ENCODE data around the gene LIME1.

Gene LIME1

DNA sequence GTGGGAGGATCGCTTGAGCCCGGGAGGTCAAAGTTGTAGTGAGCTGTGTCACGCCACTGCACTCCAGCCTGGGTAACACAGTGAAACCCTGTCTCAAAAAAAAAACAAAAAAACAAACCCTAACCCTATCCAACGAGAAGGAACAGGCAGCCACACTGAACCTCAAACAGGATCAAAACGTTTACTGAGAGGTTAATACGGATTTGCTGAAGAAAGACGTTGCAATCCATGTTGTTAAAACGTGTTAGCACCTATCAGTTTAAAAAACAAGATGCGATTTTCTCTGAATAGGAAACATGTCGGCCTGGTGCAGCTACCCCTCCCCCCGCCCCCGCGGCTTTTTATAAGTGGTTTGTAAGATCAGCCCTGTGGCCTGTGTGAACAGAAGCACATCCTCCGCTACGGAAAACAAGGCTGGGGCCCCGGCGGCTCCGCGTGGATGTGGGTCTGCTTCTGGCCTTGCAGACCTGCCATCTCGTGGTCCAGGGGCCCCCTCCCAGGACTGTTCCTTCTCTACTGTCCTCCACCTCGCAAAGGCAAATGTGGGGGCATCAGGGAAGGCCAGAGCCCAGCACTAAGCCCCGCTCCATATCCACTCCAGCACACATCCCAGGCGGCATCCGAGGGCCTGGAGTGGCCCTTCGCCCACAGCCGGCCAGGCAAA, 14.5 kb downstream of the LIME1 start:
- no peak for DNase-seq (ENCODE audit: low read depth)

DNA sequence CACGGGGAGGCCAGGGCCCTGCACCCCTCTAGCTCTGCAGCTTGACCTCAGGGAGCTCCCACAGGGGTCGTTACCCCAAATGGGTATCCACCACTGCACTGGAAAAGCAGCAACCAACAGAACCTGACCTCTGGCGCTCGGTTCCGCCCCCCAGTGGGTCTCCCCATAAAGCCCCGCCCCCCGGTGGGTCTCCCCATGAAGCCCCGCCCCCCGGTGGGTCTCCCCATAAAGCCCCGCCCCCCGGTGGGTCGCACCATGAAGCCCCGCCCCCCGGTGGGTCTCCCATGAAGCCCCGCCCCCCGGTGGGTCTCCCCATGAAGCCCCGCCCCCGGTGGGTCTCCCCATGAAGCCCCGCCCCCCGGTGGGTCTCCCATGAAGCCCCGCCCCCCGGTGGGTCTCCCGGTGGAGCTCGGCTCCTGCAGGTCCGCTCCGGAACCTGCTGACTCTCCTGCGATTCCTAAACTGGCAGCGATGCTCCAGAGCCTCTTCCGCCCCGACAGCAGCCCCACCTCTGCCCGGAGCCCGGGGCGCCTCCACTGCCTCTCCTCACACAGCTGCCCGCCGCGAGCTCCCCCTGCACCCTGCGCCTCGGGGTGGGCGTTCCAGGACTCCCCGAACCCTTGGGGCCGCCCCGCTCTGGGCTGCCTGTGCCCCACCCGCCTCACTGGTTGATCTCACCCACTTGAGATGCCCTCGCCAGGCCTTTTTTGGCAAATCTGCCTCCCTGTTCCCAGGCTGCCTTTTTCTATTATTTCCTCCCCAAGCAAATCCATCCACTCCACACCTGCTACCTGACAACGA, 15.2 kb downstream of the LIME1 start:
- no peak for DNase-seq (ENCODE audit: low read depth)

DNA sequence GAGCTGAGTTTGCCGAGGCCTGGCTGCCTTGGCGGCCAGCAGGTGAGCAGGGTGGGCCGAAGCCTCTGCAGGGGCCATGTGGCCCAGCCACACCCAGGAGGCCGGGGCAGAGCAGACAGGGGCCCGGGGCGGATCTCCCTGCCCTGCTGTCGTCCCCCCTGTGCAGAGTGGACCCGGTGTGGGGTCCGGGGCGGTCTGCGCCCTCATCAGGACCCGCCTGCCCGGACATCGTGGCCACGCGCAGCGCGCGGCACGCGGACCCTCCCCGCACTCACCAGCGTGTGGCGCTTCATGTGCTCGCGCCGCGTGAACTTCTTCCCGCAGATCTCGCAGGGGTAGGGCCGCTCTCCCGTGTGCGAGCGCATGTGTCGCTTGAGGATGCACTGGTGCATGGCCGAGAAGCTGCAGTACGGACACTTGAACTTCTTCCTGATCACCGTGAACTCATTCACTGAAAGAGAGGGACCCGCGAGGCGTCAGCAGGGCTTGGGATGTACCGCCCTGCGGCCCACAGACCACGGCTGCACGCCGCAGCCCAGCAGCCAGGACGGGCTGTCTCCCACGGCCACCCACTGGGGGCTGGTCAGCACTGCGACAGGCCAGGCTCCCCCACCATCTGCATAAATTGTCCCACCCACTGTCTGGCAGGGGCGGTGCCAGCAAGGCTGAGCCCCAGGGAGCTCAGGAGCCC, 16.1 kb downstream of the LIME1 start:
- DNase-seq (ENCODE audit: low read depth): no peak

DNA sequence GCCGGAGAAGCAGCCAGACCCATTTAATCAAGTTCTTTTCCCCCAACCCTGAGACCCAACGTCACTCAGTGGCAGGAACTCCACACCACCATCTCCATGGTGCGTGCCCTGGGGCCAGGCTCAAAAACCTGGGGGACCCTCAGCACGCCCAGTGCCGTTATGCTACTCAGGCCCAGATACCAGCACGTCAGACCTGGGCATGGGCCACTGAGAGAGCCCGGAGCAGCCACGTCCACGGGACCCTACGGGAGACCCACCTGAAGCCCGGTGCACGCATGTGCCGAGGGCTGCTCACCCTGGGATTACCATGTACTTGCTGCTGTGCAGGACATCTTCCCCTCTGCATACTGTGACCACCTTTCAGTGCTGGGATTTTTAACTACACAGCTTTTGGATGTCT, 16.9 kb downstream of the LIME1 start:
- DNase-seq (ENCODE audit: low read depth): no peak

DNA sequence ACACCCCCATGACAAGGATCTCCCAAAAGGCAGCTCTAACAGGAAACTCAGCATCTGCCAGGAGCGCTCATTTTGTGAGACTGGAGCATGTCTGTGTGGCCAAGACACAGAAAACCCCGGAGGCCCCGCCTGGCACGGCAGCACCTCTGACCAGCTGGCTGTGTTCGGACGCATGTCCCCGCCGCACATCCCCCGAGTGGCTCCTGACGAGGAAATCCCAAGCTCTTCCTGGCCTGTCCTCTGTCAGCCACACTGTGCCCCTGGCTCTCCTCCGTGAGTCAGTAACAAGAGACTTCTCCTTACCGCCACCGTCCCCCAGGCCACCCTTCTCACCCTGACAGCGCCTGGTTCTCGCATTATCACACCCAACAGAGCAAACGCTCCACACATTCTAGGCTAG, 17.5 kb downstream of the LIME1 start:
- no peak for DNase-seq (ENCODE audit: low read depth)

DNA sequence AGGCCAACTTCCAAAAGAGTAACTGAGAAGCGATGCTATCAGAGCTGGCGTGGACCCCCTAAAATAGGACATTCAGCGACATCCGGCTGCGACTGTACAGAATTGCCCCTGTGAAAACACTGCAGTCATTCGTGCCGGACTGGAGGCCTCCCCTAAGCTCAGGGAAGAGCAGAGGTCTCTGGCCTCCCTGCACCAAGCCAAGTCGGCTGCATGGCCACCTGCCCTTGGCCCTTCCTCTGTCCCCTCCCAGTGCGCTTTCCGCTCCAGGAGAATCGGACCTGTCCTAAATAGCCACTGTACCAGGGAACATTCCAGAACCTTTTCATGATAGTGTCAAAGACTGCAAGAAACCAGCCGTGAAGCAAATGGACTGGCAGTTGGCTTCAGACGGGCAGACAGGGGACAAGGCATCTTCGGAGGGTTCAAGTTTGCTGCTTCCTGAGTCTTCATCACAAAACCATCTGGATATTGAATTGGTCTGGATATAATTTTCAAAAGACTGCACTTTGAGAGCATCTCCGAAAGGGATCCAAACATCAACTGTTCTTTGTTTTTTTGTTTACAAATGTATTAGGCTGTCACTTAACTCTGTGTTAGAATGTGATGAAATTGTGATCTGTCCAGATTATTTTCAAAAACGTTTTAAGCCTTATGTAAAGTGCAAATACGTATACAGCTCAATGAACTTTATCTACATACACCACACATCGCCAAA, 19.6 kb downstream of the LIME1 start:
- DNase-seq (ENCODE audit: low read depth): no peak

DNA sequence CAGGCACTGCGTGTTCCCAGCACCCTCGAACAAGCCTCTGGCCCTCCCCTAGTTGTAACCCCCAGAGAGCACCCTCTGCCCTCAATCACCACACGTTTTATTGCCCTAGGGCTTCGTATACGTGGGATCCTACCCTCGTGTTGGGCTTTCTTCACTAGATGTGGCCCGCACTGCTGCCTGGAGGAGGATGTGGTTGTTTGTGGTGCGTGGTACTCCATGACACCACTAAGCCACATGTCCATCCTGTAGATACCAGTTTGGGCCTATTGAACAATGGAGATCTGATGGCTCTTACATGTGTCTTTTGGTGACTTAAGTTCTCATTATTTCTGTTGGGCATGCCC, 20.2 kb downstream of the LIME1 start:
- DNase-seq (ENCODE audit: low read depth): no peak

DNA sequence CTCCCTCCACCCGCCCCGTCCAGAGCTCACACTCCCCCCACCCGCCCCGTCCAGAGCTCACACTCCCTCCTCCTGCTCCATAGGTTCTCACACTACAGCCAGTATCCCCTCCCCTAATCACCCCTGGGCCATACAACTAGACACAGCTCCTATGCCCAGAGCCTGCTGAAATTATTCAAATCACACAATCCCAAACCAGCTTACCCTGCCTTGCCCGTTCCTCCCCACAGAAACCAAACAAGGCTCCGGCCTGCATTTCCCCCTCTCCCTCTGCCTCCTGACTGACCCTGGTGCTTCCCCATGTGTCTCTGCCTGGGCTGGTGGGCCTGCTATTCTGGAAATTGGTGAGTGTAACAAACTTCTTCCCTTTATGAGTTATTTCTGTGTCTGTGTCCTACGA, 21.7 kb downstream of the LIME1 start:
- DNase-seq (ENCODE audit: low read depth): no peak

DNA sequence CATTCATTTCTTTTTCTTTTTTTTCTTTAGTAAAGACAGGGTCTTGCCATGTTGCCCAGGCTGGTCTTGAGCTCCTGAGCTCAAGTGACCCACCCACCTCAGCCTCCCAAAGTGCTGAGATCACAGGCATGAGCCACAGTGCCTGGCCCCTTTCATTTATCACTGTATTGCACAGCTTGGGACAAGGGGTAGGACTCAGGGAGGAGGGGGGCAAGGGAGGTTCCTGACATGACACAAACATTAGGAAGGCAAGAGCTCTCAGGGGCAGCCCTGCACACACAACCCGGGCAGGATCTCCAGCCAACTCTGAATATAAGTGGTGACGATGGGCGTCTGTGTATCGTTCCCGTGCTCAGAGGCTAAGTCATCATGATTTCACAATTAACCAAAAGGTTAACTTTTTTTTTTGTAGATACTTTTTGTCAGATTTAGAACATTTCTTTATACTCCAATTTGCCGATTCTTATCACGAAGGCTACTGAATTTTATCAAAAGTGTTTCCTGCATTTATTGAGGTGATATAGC, 23.0 kb downstream of the LIME1 start:
- DNase-seq (ENCODE audit: low read depth): no peak

DNA sequence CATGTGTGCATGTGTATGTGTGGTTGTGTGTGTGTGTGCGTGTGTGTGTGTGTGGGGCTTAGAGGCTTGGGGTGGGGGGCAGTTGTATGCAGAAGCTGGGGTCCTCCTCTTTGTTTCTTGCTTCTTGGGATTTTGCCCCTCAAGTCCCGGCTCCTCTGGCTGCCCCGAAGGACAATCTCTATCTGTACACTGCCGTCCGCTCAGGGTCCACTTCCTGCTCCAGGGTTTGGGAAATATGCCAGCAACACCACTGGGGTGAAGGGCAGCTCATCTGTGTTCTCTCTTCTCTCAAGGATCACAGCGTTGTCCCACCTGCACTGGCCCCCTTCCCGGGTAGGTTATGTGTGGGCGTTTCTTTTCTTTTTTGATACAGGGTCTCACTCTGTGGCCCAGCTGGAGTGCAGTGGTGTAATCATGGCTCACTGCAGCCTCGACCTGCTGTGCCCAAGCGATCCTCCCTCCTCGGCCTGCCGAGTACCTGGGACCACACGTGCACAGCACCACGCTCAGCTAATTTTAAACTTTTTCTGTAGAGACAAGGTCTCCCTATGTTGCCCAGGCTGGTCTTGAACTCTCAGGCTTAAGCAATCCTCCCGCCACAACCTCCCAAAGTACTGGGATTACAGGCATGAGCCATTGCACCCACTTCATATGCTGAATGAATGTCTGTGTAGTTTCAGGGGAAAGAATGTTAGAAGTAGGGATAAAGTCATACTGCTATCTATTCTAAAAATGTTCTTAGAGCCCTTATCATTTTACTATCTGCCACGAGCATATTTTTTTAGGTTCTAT, 28.8 kb downstream of the LIME1 start:
- no peak for DNase-seq (ENCODE audit: low read depth)

DNA sequence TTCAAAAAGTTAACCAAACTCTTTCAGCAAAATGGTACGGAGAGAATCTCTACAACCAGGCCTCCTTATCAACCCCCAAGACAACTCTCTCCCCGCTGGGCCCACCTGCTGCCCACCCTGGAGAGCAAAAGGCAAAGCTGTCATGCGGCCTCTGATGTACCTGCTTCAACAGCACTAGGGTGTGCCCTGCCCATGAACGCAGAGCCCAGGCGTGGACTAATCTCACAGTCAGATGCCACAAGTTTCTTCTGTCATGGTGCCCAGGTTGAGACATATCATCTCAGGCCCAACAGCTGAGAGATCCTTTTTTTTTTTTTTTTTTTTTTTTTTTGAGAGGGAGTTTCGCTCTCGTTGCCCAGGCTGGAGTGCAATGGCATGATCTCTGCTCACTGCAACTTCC, 29.4 kb downstream of the LIME1 start:
- DNase-seq (ENCODE audit: low read depth): no peak

DNA sequence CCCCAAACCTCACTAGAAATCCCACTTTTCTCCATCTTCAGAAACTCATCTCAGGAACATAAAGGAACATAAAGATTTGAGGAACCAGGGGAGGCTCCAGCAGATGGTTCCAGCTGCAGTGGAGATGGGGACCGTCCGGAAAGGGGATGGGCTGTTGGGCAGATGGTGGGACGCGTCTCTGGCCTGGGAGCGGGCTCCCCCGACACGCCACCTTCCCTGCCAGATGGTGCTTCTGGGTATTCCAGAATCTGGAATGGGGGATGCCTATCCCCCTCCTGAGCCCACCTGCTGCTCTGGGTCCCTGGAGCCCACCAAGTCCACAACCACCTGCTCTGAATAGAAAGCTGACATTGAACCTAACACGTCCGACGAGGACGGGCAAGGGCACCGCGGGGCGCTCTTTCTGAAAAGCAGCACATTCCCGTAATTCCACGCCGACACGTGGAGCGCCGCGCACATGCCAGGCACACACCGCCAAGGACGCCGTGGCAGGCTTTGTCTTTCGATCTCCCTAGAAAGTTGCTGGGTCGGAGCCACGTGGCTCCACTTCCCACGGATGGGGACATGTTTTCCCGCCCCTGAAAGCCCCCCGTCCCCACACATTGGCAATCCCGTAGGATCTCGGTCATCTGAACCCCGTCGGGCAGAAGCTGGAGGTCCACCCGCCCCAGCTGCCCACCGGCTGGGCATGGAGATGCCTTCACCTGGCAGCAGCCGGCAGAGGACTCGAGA, 30.4 kb downstream of the LIME1 start:
- DNase-seq (ENCODE audit: low read depth): no peak

DNA sequence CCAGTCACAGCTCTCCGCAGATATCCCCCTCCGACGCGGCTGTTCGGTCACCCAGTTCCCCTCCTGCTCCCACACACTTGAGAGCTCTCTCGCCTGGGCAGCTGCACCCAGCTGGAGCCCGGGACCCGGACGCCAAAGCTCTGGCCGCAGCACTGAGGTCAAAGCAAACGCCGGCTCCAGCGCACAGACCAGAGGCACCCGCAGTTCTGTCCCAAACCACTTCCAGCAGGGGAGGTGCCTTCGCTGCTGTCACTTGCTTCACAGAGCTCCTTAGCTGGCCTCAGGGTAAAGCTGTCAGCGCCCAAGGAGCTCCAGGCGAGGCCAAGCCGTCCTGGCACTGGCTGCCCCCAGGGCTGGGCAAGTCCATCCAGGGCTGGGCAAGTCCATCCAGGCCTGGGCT, 31.0 kb downstream of the LIME1 start:
- no peak for DNase-seq (ENCODE audit: low read depth)

DNA sequence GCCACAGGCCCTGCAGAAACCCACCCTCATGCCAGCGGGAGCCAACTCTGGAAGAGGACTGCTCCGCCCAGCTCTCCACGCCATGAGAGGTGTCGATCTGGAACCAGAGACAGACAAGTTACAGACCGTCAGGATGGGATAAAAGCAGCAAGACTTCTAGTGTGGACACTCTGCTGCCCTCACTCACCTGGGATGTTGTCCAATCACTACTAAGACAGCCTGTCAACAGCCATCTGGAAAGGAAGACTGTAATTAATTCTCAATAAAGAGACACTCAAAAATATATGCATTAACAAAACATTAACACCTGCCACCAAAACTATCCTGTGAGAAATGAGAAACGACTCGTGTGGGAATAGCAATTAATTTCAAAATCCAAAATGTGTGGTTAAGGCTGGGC, 31.4 kb downstream of the LIME1 start:
- no peak for DNase-seq (ENCODE audit: low read depth)

DNA sequence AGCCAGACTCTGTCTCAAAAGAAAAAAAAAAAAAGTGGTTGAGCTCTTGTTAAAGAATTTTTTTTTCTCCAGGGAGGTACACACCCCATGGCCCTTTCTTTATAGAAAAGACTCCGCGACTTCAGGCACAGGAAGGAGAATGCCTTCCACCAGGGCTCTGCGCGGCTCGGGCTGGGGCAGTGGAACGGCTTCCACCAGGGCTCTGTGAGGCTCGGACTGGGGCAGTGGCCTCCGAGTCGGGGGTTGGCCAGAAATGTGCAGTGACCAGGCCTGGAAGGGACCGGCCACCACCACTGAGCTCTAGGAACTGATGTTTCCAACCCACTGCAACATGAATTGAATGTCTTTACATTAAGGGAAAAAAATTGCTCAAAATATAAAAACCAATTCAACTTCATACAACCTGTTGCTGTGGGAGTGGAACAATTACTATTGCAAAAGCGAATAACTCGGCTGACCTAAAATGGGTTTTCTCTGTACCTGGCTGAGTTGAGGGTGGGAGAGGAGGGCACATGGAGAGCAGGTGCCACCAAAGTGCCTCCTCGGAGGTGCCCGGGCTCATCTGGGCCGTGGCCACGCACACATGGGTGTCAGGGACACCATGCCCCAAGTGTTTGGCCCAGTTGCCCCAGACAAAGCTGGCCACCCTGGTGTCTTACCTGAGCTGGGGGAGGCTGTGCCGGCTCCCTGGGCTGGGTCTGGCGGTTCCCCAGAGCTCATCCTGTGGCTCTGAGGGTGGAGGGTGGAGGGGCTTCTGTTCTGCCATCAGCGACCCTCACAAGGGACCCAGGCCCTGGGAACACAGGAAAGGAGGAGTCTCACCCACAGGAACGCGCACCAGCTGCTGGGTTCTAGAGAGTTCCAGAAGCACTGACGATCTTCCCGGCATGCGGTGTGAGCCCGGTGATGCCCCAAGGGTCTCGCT, 32.4 kb downstream of the LIME1 start:
- no peak for DNase-seq (ENCODE audit: low read depth)

DNA sequence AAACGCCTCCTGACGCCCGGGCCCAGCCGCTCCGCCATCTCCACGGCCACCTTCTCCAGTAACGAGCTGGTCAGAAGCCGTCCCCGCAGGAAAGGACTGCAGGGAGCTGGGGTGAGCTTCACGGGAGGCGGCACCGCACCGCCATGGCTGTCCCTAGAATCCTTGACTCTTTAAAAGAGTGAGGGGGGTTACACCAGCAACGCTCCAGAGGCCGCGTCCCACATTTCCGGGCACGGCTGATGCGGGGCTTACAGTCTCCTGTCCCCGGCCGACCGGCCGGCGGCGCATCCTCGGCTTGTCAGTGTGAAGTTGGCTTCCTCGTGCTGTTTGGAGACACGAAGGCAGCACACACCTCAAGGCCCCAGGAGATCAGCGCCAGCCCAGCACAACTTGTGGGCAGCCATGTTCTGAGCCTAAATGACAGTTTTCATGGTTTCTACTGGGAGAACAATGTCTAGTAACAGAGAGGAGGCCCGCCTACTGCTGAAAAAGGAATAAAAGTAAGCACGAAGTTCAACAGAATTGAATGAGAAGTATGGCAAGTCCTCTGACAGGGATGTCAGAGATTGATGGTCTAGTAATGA, 33.5 kb downstream of the LIME1 start:
- no peak for DNase-seq (ENCODE audit: low read depth)

DNA sequence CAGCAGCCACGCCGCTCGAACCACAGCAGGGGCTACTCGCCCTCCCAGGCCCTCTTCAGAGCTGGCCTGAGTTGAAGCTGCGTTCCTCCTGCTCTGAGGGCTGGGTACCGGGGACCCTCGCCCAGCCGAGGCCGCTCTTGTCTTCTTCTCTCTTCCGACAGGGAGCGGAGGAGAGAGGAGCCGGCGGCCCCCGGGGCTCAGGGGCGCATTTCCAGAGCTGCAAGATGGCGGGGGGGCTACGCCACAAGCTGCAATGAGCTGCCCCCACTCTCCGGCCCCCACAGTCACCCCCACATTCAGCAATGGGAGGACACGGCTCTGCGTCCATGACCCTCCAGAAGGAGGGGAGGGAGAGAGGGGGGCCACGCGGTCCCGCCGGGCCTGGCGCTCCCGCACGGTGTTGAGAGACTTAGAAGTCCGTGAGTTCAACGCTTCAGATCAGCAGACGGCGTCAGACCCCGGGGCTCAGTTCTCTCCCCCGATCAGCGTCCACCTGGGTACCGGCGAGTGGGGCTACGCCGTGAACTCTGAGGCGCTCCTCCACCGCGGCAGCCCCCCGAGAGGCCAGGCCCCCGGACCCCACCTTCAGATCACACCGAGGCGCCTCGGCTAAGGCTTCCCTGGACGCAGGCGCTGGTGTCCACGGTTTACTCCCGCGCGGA, 34.7 kb downstream of the LIME1 start:
- no peak for DNase-seq (ENCODE audit: low read depth)

DNA sequence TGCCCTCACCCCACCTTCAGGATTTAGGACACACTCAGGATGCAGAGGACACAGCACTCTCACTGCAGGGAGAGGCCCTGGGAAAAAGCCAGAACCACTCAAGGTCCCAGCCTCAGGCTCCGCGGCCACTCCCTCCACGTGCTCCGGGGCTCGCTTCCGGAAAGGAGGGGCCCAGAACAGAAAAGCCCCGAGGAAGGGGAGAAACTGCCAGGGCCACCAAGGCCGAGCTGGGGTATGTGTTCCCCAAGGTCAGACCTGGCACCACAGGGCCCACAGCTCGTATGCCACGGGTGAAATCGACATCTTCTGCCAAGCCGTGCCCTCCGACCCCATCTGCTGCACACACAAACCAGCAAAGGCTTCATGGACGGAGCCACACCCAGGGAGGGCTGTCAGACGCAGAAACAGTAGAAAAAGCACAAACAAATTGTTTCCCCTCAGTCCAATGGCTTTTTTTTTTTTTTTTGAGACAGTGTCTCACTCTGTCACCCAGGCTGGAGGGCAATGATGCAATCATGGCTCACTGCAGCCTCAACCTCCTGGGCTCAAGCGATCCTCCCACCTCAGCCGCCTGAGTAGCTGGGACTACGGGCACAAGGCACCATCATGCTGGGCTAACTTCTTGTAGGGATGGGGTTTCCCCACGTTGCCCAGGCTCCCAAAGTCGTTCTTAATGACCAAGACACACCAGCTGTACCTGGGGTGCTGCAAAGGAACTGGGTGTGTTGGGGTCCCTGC, 36.5 kb downstream of the LIME1 start:
- no peak for DNase-seq (ENCODE audit: low read depth)
